Inflammatory macrophage treated with lipopolysaccharide for 1 hour (primary cell): Measurements from ENCODE around the gene ALPP.
"Not testable (repeated sequence)": the region's sequence is repeated elsewhere in the genome, so short reads cannot be mapped to it uniquely, and the experiment has no call there.

ENCODE experiments used
- DNase-seq, 2 donors: peaks; one replicate each; pipeline ENCODE4 v3.0.0-alpha.2; 2020 to 2022

ALPP gene

DNA sequence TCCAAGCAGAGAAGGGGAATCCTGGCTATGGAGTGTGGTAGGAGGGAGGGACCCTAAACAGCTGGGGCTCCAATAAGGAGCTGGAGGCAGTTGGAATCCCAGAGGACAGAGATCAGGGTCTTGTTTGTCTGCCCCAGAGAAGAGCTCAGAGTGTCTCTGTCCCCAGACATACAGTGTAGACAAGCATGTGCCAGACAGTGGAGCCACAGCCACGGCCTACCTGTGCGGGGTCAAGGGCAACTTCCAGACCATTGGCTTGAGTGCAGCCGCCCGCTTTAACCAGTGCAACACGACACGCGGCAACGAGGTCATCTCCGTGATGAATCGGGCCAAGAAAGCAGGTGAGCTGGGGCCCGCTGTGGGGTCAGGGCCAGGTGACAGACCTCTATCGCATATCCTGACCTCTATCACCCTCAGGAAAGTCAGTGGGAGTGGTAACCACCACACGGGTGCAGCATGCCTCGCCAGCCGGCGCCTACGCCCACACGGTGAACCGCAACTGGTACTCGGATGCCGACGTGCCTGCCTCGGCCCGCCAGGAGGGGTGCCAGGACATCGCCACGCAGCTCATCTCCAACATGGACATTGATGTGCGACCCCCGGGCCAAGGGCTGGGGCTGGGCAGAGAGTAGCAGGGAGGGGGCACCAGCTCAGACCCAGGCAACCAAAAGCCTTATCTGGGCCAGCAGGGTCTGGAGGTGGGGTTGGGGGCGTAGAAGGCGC is 29.0 kb downstream of the ALPP start:
- not testable (repeated sequence) for DNase-seq

DNA sequence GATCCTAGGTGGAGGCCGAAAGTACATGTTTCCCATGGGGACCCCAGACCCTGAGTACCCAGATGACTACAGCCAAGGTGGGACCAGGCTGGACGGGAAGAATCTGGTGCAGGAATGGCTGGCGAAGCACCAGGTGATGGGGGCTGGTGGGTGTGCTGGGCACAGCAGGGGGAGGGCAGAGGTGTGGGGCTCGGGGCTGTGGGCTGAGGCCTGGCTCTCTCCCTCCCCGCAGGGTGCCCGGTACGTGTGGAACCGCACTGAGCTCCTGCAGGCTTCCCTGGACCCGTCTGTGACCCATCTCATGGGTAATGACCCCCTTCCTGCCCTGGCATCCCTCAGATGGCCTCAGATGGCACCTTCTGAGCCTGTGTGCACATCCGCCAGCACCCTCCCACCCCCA is 29.7 kb downstream of the ALPP start:
- not testable (repeated sequence) for DNase-seq

DNA sequence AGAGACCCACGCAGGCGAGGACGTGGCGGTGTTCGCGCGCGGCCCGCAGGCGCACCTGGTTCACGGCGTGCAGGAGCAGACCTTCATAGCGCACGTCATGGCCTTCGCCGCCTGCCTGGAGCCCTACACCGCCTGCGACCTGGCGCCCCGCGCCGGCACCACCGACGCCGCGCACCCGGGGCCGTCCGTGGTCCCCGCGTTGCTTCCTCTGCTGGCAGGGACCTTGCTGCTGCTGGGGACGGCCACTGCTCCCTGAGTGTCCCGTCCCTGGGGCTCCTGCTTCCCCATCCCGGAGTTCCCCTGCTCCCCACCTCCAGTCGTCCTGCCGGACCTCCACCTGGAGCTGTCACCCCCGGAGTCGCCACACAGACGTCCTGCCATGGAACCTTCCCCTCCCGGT is 31.1 kb downstream of the ALPP start:
- not testable (repeated sequence) for DNase-seq

DNA sequence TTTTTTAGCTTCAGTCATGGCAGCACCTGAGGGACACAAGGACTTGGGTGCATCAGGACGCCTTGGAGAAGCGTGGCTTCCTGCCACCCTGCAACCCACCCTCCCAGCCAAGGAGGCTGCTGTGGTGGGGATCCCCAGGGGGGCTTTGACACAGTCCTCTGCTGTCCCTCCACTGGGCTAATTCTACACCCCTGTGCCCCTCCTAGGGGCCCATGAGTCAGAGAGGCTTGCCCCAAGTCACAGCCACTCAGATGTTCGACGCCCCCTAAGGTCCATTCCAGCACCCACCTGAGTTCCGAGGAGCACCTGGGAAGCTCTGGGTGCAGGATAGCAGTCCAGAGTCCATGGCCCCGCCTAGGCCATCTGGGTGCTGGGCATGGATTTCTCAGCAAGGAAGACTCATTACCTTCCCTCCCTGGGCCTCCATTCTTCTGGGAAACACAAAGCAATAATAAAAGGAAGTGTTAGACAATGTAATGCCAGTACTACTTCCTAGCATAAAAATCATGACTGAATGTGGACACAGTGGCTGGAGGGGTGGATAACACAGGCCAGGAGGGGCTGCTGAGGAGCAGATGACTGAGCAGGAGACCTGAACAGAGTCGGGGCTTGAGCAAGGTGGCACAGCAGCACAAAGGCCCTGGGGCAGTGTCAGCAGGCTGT is 31.8 kb downstream of the ALPP start:
- DNase-seq = no peak

DNA sequence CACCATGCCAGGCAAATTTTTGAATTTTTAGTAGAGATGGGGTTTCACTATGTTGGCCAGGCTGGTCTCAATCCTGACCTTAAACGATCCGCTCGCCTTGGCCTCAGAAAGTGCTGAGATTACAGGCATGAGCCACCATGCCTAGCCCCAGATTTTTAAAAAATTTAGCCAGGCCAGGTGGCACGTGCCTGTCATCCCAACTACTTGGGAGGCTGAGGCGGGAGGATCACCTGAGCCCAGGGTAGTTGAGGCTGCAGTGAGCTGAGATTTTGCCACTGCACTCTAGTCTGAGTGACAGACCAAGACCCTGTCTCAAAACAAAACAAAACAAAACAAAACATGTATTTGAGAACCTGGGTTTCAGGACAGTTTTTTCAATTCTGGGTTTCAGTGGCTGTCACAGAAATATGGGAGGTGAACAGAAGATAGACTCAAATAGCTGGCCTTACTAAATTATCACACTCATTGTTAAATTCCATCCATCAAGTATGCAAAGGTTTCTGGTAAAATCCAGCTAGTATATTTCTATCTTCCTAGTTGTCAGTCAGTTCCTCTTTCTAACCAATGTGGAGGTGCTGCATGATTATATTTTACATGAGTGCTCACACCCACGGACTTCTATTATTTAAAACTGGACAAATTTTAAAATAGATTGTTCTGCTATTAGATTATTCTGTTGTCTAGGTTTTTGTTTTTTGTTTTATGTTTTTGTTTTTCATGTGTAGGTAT is 33.5 kb downstream of the ALPP start:
- no peak for DNase-seq

DNA sequence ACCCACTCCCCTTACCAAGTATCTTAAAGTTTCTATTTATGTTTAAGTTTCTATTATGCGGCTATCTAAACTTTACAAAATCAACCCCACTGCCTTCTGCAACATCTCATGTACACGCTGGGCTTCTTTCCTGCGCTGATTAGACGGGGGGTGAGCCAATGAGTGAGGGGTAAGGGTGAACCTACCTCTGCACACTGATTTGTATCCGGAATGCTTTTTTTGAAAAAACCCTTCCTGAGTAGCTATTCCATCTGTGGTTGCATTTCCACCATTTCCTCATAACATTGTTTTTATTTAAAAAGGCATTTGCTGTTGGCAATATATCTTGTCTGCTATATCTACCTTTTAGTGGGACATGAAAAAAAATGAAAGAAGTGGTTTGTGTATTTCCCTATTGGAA is 34.4 kb downstream of the ALPP start:
- DNase-seq = no peak

DNA sequence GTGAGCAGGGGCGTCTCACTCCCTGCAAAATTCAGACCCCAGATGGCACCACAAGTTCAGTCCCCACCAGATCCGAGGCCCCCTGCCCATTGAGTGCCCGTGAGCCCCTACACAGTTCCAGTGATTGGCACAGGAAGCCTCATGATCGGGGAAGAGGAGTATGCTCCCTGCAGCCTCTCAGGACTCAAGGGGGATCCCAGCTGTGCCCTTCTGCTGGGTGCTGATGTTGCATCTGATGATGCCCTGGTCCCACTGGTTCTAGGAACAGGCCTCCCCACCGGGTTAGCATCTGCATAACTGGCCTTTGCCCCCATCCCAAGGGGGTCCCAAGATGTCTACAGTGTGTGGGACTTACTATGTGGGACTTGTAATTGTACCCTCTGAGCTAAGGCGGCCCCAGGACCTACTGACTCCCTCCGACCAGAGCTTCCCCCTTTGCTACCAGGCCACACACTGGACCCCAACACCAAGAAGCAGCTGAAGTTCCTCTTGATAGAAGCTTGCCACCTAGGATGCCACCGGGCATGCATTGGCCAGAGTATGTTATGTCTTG is 36.7 kb downstream of the ALPP start:
- DNase-seq = no peak

DNA sequence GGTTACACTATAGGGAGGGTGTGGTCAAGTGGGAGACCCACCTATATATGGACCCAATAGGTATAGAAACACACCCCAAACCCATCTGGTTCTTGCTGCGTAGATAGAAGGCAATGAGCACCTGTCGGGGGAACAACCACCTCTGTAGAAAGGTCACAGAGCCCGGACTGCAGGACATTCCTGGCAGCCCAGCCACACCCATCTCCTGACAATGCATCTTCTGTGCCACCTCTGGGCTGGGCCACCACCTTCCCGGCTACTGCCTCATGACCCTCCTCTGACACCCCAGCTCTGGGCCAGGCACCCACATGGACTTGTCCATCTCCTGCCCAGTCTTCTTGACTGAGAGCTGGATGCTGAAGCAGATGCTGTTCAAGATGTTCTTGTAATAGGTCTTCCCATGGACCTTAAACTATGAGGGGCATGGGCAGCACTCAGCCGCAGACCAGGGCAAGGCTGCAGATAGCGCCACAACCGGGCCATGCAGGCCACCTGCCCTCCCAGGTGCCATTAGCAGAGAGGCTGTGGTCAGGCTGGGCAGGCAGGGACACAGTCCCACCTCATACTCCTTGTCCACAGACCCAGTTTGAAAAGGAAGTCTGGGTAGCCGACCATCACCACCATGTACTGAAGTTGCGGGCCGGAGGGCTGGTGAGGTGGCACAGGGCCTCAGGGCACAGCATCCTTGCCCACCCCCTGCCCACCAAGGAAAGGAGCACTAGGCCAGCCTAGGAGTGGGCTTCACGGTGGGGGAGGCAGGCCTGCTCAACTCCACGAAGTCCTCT is 37.4 kb downstream of the ALPP start:
- no peak for DNase-seq

DNA sequence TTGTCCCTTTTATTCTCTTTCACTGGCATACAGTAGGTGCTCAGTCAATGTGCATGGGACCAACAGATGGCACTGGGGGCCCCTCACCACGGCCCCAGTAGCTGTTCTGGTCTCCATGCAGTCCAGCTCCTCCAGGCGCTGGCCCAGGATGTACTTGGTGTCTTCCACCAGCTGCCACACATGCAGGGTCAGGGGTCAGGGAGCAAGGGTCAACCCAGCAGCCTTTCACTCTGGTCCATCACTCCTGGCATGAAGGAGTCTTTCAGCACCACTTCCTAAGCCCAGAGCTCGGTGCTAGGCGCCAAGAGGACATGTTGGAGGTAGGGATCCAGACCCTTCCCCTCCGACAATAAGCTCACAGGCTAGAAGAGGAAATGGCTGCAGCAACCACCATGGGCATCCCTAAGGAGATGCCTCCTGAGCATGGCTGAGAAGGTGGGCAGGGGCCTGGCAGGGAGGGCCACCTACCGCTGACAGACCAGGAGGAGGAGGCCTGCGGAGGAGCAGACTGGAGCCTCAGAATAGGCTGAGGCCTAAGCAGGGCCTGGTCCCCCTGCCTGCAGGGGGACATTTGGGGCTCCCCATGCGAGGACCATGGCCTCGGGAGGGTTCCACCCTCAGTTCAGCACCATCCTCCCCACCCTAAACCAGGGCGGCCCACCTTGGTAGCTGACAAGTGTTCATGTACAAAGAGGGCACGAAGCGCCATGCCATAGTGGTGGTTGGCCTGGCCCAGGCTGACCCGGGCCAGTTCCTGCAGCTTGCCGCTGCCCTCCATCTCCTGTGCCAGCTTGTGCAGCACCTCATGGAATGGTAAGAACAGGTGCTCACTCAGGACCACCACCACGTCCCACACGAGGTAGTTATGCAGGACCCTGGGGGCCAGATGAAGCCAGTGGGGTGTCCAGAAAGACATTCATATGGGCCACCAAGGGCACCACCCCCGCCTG is 38.2 kb downstream of the ALPP start:
- no peak for DNase-seq

DNA sequence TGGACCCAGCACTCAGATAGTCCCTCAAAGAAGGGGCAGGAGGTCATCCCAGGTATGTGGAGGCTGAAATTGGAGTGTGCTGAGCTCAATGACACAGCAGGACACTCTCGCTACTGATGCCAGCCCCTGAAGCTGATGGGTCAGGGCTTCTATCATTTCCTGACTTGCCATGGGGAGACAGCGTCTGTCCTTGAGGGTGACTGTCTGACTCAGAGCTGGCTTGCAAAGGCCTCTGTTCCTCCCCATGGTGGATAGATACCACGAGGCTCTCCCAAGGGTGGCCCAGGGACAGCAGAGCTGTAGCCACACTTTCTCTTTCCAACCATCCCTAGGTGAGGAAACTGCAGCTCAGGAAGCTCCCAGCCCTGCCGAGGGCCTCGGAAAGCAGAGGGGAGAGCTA is 38.9 kb downstream of the ALPP start:
- no peak for DNase-seq

DNA sequence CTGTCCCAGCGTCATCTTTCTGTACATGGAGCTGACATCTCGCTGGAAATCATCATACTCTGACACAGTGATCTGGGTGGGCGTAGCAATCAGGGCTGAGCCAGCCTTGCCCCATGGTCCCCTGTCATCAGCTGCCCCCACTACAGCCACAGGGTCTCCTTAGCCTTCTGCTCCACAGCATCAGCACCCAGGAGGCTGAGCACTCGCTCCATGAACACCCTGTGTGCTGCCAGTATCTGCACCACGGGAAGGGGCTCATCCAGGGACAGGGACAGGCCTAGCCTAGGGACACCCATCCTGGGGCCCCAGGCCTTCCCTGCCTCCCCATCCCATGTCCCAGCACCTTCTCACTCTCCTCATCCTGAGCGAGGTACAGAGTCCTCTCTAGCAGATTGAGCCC is 39.5 kb downstream of the ALPP start:
- DNase-seq = no peak

DNA sequence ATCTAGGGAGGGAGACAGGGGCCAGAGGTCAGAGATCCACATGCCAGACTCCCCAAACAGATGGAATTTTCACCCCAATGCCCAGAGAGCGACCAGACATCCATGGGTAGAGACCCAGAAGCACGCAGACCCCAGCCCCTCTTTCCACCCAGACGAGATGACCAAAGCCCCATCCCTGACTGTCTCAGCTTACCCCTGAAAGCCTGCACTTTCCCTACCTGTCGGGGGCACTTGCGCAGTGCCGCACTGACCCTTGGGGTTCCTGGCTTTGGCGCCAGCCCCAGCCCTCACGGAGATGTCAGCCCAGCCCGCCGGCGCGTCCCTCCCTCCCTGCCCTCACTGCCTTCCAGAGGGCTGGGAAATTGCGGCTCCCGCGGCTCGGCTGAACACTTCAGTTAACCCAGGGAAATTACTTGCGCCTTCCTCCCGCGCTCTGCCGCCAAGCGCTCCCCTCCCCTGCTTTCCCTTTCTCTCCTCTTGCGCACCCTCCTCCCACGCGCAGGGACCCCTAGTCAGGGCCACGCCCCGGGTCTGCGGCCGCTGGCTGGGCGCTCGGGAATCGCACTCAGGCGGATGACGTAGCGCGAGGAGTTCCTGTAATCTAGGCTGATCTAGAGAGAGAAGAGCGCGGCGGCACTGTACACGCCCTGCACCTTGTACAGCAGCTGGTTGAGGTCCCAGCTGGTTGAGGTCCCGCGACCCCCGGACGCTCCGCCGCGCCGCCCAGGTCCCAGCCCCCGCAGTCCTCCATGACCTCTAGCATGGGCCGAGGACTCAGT is 40.1 kb downstream of the ALPP start:
- DNase-seq = peak; percentile 14 to 37

DNA sequence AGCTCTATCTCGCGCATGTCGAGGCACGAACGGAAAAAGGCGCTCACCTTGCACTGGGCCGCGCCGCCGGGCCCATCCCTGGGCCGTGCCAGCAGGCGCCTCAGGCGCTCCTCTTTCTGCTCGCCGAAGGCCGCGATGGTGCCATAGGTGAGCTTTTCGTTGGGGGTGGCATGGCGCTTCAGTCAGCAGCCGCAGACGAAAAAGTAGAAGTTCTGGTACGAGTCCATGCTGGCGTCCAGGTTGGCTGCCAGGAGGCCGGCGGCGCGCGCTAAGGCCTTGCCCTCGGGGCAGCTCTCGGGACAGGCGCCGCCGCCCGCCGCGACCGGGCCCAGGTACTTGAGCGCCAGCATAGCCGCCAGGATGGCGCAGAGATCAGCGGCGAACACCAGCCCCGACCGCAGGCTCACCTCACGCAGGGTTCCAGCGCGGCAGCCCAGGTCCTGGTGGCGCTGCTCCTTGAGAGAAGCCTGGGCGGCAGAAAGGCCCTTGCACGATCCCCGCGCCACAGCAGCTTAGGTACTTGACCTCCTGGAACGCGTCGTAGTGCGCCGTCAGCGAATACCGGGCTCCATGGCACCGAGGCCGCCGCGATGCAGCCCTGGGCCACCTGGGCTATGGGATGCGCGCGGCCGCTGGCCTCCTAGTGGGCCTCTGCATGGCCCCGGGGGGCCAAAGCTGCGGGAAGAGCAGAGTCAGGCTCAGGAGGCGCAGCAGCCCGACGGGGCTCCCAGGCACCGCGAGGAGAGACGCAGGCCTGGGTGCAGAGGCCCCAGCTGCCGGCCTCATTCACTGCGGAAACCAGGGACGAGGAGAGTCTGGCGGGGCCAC is 40.9 kb downstream of the ALPP start:
- DNase-seq = no peak

DNA sequence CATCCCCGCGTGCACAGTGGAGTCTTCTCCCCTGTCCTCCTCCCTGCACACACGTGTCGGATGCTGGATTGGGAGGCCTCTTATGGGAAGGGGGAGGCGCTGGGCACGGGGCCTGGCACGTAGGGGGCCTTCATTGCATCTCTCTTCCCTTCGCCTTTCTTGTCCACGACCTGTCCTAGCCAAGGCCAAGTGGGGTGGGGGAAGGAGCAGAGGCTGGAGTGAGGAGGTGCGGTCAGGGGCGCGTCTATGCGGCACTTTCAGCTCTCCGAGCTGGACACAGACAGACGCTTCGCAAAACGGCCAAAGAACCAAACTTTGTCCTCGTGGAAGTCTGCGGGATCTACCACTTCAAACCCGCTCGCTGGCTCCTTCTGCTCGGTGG is 41.5 kb downstream of the ALPP start:
- no peak for DNase-seq

DNA sequence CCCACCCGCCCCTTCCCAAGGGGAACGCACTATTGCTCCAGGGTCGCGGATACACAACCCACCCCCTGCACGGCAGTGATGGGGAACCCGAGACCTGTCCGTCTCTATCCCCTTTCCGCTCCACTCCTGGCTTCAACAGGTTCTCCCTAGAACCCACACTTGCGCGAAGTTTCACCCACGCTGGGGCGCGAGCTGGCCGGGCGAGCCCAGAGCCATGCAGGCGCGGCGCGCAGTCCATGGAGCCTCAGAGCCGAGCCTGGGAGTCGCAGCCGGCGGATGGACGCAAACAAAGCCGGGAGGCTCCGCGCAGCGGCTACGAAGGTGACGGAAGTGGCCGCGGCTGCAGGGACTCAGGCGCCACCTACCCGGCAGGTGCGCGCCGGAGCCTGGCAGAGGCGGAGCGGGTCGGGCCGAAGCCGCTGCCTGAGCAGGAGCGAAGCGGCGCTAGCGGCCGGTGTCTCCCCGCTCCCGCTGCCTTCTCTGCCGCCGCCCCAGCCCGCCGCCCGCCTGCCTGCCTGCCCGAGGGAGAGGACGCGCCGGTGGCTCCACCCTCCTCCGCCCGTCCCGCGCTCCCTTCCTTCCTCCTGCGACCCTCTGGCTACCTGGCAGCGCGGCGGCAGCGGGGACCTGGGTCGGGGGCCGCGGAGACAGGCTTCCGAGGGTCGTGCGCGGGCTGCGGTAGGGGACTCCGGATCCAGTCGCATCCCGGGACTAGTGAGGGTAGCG is 42.1 kb downstream of the ALPP start:
- DNase-seq = no peak

DNA sequence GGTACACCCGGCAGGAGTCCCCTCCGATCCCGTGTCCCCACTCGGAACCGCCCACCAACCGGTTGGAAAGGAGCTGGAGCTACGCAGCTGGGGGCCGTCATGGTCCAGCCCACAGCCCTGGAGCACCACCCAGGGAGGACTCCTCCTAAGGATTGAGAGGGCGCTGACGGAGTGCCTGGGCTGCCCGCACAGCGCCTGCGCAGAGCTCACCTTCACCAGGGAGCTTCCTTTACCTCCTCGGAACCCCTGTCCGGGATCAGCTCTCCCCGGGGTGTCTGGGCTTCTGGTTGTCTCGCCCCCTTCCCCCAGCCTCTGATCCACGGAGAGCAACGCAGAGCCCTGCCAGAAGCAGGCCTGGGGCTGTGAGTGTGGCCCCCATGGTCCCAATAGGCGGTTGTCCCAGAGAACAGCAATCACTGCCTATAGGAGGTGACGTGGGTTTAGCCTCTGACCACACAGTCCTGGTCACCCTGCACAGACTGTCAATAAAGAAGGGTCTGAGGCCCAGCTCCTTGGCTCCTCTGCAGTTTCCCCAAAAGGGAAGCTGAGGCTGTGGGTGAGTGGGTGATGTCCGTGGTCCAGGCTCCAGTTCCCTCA is 42.7 kb downstream of the ALPP start:
- DNase-seq = no peak

DNA sequence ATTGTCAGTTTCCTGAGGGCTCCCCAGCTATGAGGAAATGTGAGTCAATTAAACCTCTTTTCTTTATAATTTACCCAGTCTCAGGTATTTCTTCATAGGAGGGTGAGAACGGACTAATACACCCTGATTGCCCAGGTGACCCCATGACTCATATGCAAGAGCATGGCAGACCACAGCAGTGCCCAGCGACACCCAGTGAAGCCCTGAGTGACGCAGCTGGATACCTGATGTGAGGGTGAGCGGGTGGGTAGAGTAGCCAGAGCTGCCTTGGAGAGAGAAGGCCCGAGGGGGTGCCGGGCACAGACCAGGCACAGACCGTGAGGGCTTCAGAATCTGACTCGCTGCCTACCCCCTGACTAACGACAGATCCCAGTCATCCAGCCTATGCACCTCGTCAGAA is 43.5 kb downstream of the ALPP start:
- no peak for DNase-seq

DNA sequence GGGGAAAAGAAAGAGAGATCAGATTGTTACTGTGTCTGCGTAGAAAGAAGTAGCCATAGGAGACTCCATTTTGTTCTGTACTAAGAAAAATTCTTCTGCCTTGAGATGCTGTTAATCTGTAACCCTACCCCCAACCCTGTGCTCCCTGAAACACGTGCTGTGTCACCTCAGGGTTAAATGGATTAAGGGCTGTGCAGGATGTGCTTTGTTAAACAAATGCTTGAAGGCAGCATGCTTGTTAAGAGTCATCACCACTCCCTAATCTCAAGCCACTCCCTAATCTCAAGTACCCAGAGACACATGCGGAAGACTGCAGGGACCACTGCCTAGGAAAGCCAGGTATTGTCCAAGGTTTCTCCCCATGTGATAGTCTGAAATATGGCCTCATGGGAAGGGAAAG is 44.4 kb downstream of the ALPP start:
- DNase-seq = not testable (repeated sequence)

DNA sequence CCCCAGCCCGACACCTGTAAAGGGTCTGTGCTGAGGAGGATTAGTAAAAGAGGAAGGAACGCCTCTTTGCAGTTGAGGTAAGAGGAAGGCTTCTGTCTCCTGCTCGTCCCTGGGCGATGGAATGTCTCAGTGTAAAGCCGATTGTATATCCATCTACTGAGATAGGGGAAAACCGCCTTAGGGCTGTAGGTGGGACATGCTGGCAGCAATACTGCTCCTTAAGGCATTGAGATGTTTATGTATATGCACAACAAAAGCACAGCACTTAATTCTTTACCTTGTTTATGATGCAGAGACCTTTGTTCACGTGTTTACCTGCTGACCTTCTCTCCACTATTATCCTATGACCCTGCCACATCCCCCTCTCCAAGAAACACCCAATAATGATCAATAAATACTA is 44.9 kb downstream of the ALPP start:
- not testable (repeated sequence) for DNase-seq
